DMS 273 (cell line): Measurements from ENCODE around the gene VIPR2.
"Not testable (repeated sequence)": the region's sequence is repeated elsewhere in the genome, so short reads cannot be mapped to it uniquely, and the experiment has no call there.

ENCODE experiments used
- DNase-seq: peaks from one replicate; lab custom pipeline; 2025; ENCODE audit not compliant: unreplicated experiment; lab: John Stamatoyannopoulos, UW

The VIPR2 gene

DNA sequence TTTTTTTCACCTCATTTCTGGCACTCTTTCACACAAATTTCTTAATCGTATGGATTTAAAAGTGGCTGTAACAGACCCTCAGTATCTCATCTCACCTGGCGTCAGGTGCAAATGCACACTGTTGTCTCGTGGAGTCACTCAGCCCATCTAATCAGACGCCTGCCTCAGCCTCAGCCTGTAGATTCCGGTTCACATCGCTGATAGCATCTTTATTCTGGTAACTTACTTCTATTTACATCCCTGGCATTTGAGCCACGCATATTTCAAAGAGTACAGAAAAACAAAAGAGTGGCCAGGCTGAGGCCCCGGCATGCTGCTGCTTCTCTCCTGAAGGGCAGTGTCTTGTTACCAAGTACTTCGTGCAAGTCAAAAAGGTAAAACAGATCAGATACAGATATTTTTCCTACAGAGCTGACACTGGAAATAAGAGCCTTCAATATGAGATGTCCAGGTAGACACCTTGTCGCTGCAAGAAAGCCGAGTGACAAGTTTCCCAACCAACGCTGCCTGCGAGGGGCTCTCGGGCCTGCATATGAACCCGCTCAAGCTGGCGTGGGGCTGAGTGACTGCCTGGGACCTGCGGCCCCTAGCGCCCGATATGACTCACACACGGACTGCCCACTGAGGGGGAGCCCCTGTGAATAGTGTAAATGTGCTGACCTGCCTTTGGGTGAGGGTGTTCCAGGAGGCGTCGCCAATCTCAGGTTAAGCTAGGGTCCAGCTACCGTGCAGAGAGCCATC lies 4.3 kb downstream of the VIPR2 start:
- no peak for DNase-seq

DNA sequence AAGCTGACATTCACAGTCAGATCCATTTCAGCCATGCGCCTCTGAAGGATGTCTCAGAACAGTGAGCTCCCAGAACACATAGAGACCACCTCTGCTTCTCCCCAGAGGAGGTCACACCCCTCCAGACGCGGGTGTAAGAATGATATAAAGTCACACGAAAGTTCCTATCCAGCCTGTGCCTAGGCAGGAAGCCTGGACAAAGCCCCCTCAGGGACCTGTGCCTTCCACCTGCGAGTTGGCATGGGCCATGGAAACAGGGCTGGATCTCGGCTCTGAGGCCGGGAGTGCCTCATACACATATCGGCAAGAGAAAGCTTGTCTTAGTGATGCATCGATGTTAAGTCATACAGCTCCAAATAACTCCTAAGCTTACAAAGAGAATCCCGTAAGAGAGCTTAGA lies 5.0 kb downstream of the VIPR2 start:
- no peak for DNase-seq

DNA sequence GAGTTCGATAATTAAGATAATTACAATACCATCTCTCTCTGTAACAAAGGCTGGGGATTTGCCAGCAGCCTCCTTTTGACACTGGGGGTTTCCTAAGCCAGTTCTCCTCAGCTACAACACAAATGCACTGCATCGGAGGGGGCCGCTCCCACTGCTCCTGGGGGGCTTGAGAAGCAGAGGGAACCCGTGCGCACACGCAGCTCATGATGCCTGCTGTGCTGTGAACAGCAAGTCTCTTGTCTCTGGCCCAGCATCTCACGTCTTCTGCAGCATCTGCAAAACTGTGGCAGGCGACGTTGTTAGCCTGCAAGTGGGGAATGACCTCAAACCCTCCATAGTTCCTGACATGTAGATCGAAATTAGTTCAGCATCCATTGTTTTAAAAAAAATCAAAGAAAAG lies 5.5 kb downstream of the VIPR2 start:
- no peak for DNase-seq

DNA sequence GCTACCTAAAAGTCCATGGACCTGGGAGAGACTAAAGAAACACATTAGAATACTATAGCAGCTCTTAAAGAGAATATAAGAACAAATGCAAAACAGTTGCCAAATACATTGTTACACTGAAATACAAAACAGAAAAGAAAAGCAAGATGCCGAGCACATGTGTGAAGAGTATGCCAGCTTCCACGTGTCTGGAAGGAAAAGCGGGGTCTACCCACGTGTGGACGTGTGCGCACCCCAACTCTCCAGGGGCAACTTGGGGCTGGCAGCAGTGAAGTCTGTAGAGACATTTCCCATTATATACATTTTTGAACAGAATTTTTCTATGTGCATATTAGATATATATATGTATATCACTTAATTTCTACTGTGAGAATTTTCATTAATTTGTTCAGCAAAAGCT lies 6.2 kb downstream of the VIPR2 start:
- DNase-seq: no peak

DNA sequence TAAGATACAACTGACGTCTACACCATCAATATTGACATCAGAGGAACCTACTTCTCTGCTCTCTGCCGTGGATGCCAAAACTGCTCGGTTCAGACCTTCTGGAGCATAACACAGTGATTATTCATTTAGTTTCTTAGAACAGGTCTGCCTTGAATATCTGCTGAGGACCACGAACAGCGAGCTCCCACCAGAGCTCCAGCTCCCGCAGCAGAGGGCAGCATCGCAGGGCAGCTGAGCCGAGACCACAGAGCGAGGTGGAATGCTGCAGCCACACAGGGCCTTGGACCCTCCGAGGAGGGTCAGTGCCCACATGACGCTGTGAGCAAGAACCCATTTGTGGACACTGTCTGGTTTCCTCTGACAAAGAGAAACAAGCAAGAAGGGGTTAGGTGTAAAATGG lies 6.8 kb downstream of the VIPR2 start:
- DNase-seq: no peak

DNA sequence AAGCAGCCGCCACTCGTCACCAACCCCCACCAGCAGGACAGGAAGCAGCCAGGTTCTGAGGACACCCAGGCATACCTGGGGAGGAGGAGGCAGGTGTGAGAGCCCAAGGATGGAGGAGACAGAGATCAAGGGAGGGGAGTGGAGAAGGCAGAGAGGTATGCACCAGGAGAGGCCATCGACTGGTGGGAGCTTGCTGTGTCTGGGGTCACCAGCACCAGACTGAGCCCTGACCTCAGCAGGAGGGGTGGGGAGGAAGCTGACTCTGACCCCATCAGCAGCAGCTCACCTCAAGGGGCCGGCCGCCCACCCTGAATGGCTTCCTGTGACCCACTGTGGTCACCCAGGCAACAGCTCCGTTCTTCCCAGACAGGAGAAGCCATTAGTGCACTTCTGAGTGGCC lies 7.8 kb downstream of the VIPR2 start:
- no peak for DNase-seq

DNA sequence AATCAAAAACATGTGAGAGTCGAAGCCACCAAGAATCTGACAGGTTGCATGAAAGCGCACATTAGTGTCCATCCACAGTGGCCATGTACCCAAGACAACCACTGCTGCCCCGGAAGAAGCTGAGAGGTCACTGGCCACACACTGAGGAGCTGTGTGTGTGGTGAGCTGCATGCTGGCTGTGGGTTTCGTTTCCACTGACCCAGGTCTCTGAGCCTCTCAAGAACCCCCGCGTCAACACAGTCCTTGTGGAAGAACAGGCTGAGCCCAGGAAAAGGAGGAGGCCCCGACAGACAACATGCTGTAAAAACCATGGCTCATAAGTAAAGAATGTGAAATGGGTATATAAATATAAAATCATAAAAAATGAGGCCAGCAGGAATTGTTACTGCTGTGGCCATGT lies 8.2 kb downstream of the VIPR2 start:
- no peak for DNase-seq

DNA sequence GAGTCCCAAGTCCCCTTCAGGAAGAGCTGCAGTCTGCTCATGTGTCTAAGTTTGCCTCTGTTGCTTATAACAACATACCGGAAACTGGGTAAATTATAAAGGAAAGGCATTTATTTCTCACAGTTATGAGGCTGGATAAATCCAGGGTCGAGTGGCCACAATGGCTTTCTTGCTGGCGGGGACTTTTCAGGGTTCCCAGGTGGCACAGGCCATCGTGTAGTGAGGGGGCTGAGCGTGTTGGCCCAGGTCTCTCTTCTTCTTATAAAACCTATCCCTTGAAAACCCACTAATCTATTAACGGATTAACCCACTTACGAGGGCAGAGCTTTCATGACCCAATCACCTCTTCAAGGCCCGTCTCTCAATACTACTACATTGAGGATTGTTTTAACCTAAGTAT lies 8.7 kb downstream of the VIPR2 start:
- DNase-seq: no peak

DNA sequence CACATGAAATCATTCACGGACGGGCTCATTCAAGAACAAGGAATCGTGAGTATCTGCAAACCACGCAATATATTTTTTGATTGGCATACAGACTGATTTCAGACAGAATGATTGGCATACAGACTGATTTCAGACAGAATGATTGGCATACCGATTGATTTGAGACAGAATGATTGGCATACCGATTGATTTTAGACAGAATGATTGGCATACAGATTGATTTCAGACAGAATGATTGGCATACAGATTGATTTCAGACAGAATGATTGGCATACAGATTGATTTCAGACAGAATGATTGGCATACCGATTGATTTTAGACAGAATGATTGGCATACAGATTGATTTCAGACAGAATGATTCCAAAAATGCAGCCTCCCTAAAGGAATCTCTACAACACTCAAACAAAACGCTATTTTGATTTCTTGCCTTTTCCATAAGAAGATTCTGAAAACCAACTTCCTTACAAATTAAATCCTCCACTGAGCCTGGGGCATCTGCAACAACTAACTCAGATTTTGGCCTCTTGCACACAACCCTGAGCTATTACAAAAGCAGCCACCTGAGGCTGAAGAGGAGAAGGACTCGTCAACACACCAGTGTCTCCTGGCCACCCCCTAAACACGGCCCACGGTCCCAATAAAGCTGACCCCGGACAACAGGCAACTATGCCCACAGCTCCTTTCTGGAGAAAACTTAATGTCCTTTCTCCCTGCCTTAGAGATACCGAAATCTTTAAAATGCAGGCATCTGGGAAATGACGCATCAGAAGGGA lies 11.8 kb downstream of the VIPR2 start:
- peak; percentile 37 for DNase-seq

DNA sequence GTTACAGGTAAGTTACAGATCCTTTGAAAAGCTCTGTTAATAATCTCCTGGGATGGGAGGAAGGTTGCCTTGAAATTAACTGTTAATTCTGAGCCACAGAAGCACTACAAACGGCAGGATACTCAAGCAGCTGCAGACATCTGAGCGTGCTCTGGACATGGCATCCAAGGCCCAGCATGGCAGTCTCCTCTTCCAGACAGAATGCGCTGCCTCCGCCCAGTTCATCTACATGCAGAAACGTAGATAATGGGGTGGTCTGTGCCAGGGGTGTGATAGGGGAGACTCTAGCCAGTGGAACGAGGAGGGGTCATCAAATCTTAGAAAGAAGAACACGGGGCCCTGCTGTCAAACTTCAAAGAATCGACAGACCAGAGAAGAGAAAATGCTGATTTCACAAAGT lies 13.8 kb downstream of the VIPR2 start:
- no peak for DNase-seq

DNA sequence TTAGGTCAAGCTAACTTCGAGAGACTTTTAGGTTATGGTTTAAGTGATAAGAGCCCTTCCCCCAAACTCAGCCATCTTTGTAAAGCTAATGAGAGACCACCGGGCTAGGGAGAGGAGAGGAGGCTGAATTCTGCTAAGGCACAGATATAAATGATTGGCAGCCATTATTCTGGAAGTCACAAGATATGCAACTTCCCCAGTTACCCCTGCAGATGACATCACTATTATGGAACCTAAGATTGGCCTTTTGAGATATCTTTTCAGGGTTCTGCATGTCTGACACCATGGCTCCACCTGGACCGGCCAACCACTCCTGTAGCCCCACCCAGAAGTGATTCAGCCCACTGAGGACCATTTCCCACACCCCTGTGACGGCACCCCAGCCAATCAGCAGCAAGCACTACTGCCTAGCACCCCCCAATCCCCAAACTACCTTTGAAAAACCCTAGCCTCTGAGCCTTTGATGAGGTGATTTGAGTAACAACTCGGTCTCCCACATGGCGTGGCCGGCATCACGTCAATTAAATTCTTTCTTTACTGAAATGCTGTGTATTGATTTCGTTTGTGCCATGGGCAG lies 14.4 kb downstream of the VIPR2 start:
- no peak for DNase-seq

DNA sequence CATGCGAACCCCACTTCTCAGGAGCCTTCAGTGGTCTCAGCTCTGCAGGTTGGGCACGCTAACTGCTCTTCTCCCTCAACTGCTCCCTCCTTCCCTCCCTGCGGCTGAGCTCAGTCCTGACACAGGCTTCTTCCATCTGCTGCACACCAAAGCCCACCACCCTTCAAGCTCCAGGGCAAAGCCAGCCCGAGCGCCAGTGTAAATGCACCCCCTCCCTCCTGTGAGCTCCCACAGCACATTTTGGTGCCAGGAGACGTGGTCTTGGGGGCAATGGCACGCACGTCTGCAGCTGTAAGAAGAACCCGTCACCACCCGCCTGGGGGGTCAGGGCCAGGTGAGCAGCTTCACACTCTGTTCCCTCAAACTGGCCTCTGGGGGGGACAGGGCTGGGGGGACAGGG lies 15.9 kb downstream of the VIPR2 start:
- DNase-seq: no peak

DNA sequence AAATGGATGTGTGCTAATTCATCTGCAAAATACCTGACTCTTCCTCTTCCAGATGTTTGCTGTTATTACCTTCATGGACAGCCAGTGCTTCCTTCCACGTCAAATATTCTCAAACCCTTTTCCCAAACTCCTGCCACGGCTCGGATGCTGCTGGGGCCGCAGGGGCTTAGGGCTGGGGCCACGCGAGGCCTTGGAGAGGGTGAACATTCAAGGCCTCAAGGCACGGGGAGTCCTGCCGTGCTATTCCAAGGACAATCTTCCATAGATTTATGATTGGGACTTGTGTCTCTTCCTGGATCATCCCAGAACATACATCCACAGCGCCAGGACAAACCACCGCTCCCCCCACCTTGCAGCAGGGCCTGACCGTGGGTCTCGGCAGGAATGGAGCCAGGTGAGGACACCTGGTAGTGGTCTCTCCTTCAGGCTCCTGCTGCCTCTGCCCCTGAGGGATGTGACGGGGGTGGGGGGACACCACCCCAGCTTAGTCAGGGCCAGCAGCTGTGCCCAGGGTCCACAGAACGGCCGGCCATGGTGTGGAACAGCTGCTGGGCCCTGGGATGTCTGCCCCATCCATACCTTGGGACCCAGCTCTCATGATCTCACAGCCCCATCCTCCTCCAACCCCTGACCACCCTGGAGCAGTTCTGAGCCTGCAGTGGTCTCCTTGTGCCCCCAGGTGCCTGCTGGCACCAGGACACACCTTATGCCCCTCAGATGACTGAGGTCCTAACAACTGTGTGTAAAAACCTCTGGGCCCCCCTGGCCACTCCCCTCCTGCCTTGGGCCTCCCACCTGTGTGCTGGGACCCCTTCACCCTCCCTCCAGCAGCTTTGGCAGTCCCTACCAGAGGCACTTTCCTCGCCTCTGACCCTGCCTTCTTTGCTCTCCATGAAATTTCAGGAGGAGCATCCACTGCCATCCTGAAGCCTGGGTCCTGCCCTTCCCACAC lies 16.7 kb downstream of the VIPR2 start:
- DNase-seq: no peak

DNA sequence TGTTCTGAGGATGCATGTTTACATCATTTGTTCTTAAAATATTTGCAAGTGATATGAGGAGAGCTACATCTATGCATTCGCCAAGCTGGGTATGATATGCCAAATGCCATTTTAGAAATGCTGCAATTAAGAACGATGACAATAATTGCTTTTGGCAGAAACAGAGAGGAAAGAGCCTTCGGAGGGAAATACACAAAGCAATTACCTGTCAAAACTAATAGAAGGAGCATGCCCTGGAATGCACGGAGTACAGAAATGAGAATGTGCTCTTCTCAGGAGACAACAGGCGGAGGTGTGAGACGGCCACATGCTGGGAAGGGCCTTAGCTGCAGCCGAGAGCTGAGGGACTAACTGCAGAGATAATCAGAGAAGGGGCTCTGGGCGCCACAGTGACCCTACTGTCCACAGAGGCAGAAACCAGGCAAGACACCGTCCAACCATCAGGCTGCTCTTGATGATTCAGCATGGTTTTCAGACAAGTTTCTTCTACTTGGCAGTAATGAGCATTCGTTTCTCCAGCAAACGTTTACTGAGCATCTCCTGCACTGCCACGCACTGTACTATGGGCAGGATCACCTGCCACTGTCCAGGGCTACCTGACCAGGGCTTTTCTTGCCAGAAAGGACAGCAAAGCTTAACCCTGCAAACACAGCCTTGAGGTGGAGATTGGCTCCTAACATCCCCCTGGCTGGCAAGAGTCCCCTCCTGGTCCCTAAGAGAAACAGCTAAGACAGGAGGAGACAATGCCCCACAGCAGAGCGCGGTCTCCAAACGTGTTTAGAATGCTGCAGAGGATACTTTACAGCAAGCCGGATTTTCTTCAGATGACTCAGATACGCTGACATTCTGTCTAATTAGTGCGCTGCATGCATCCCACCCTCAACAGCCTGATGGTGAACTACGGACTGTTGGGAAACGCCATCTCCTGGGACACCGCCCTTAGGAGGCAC lies 18.1 kb downstream of the VIPR2 start:
- no peak for DNase-seq

DNA sequence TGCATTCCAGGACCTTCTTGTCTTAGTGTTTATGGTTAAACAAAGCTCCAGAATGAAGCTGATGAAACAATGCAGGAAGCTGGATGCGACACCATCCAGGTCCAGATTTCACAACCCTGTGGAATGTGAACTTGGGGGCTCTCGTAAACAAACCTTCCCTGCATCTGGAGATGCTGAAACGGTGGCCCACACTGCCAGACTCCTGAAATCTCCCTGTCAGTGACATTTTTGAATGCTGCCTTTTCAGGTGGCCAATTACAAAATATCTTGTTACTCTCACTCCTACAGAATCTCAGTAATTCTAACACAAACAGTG lies 18.8 kb downstream of the VIPR2 start:
- no peak for DNase-seq

DNA sequence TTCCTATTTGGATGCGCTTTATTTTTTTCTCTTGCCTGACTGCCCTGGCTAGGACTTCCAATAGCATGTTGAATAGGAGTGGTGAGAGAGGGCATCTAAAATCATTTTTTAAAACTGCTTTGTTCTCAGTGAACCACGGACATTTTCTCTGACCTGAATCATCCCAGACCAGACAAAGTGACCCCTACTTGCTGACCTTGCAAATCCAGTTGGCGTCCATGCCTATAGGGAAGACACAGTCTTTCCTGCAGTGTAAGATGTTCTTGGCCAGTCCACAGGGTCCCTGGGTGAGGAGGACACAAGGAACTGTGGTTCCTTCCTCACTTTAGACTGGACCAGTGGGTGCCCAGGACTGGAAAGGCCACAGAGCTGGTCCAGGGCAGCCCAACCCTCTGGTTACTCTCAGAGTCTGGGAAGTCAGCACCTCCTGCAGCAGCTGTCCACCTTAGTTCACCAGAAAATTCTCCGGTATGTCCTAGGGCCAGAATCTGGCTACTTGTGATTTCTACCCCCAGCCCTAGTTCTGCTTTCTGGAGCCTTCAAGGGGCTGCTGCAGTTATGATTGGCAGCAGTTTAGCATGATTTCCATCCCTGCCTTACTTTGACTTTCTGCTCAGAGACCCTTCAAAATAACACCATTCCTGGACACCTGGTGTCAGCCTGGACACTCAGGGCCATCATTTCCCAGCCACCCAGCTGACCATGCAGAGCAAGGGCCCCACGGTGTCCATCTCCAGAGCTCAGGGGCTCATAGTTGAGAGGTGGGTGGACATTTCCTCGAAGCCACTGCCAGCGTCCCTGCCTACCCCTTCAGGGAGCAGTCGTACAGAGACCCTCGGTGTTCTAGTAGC lies 19.3 kb downstream of the VIPR2 start:
- no peak for DNase-seq

DNA sequence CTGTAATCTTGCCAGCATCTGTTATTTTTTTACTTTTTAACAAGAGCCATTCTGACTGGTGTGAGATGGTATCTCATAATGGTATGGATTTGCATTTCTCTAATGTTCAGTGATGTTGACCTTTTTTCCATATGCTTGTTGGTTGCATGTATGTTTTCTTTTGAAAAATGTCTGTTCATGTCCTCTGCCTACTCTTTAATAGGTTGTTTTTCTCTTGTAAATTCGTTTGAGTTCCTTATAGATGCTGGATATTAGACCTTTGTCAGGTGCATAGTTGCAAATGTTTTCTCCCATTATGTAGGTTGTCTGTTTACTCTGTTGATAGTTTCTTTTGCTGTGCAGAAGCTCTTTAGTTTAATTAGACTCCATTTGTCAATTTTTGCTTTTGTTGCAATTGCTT lies 20.9 kb downstream of the VIPR2 start:
- not testable (repeated sequence) for DNase-seq

DNA sequence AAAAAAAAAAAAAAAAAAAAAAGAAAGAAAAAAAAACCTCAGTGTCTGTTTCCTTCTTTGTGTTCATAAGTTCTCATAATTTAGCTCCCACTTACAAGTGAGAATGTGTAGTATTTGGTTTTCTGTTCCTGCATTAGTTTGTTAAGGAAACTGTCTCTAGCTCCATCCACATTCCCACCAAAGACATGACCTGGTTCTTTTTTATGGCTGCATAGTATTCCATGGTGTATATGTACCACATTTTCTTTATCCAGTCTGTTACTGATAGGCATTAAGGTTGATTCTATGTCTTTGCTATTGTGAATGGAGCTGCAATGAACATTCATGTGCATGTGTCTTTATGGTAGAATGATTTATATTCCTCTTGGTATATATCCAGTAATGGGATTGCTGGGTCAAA lies 21.4 kb downstream of the VIPR2 start:
- DNase-seq: not testable (repeated sequence)

DNA sequence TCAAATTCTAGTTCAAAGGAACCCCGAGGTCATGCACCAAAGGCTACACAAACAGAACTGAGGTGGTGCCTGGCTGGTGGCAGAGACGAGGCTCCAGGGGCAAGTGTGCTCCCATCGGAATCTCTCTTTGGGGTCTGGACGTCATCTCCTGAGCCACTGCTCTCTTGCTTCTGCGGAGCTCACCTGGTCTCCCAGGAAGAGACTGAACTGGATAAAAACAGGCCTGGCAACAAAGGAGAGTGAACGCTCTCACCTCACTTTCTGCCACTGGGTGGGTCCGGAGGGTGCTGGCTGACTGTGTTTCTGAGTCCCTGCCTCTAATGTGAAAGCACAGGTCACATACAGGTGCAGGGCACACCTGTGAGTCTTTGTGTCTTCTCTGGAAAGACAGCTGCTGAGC lies 22.4 kb downstream of the VIPR2 start:
- DNase-seq: no peak
